NCI-H524 treated with DMSO at 0.1 percent for 48 hours (cell line): ENCODE data around the gene DCHS1.
A peak's percentile ranks its signal among the peaks of the same experiment; 100 is the strongest.
"Not testable (repeated sequence)": the region's sequence is repeated elsewhere in the genome, so short reads cannot be mapped to it uniquely, and the experiment has no call there.

Experiments
- DNase-seq: peaks from one replicate; lab custom pipeline; 2025; lab: John Stamatoyannopoulos, UW

Gene DCHS1

GRCh38 chr11:6655790-6656583, at the start of gene DCHS1:
Gene DCHS1 (minus strand): TSS chr11:6655809. CDS start chr11:6641613, 14,196 bp downstream.
- DNase-seq, result no peak

GRCh38 chr11:6703247-6704063, 47.8 kb upstream of the DCHS1 start:
- DNase-seq, result no peak

GRCh38 chr11:6701955-6702354, 46.3 kb upstream of the DCHS1 start:
- DNase-seq, result peak; percentile 17

- no peak for DNase-seq
Measured at GRCh38 chr11:6695377-6695776, 39.8 kb upstream of the DCHS1 start.

- DNase-seq, result no peak
Measured at GRCh38 chr11:6694229-6694535, 38.6 kb upstream of the DCHS1 start.

GRCh38 chr11:6693342-6694228, 38.0 kb upstream of the DCHS1 start:
- no peak for DNase-seq

GRCh38 chr11:6692128-6692527, 36.5 kb upstream of the DCHS1 start:
- DNase-seq, result no peak

GRCh38 chr11:6690431-6691132, 35.0 kb upstream of the DCHS1 start:
- peak; percentile 22 for DNase-seq

GRCh38 chr11:6687876-6688275, 32.3 kb upstream of the DCHS1 start:
- DNase-seq, result no peak

- DNase-seq, result no peak
Measured at GRCh38 chr11:6686006-6686405, 30.4 kb upstream of the DCHS1 start.

GRCh38 chr11:6684068-6684467, 28.5 kb upstream of the DCHS1 start:
- DNase-seq, result not testable (repeated sequence)

GRCh38 chr11:6682936-6683861, 27.6 kb upstream of the DCHS1 start, which contains the start of gene MRPL17:
Gene MRPL17 (minus strand): TSS chr11:6683340. CDS start chr11:6683296, 44 bp downstream.
- DNase-seq, result peak; percentile 95

GRCh38 chr11:6682591-6682935, 27.0 kb upstream of the DCHS1 start:
- no peak for DNase-seq

- DNase-seq, result no peak
Measured at GRCh38 chr11:6681949-6682348, 26.3 kb upstream of the DCHS1 start.

GRCh38 chr11:6681505-6681904, 25.9 kb upstream of the DCHS1 start:
- DNase-seq, result no peak

GRCh38 chr11:6677018-6677417, 21.4 kb upstream of the DCHS1 start:
- no peak for DNase-seq

GRCh38 chr11:6674862-6675261, 19.3 kb upstream of the DCHS1 start:
- DNase-seq, result no peak

- no peak for DNase-seq
Measured at GRCh38 chr11:6674219-6674597, 18.6 kb upstream of the DCHS1 start.

- no peak for DNase-seq
Measured at GRCh38 chr11:6673523-6674218, 18.1 kb upstream of the DCHS1 start.

- no peak for DNase-seq
Measured at GRCh38 chr11:6671991-6672390, 16.4 kb upstream of the DCHS1 start.
